DOHH2 (cell line): Measurements from ENCODE around the gene CSMD2.

Source experiments
- H3F3A ChIP-seq: fragments of 200-600 bp; sonication (generic), shearing (Covaris generic); 2 replicates; pipeline ENCODE4 v1.6.0; 2016; ENCODE audit warnings: antibody characterized with exemption, mild to moderate bottlenecking; ENCODE audit not compliant: control insufficient read depth, insufficient read depth
- H3K27ac ChIP-seq: fragments of 200-600 bp; sonication (generic); 2 replicates; pipeline ENCODE4 v1.5.1; 2014; ENCODE audit warnings: low read depth, mild to moderate bottlenecking, low read length, moderate library complexity
- H3K27me3 ChIP-seq: fragments of 200-600 bp; sonication (generic); 2 replicates; pipeline ENCODE4 v1.6.1; 2014; ENCODE audit warnings: mild to moderate bottlenecking, low read length, mixed read lengths; ENCODE audit not compliant: control insufficient read depth
- H3K36me3 ChIP-seq: fragments of 200-600 bp; sonication (generic); 2 replicates; pipeline ENCODE4 v1.6.1; 2014; ENCODE audit warnings: mild to moderate bottlenecking, low read length, moderate library complexity, mixed read lengths; ENCODE audit not compliant: control insufficient read depth
- H3K4me1 ChIP-seq: fragments of 200-600 bp; sonication (generic); 2 replicates; pipeline ENCODE4 v1.6.1; 2014; ENCODE audit warnings: mild to moderate bottlenecking, low read length, mixed read lengths; ENCODE audit not compliant: control insufficient read depth
- H3K4me2 ChIP-seq: fragments of 200-600 bp; sonication (generic); 2 replicates; pipeline ENCODE4 v1.6.0; 2014; ENCODE audit warnings: mild to moderate bottlenecking, low read length, moderate library complexity
- H3K4me3 ChIP-seq: fragments of 200-600 bp; sonication (generic); 2 replicates; pipeline ENCODE4 v1.5.1; 2014; ENCODE audit warnings: mild to moderate bottlenecking, low read length, mixed read lengths
- H3K79me2 ChIP-seq: fragments of 200-600 bp; sonication (generic); 2 replicates; pipeline ENCODE4 v1.6.1; 2014; ENCODE audit warnings: mild to moderate bottlenecking, low read length, mixed read lengths; ENCODE audit not compliant: control insufficient read depth
- H3K9me2 ChIP-seq: fragments of 200-600 bp; sonication (generic); replicated peaks from 2 replicates; pipeline ENCODE4 v1.6.1; 2014; ENCODE audit warnings: mild to moderate bottlenecking, low read length, mixed read lengths; ENCODE audit not compliant: control insufficient read depth
- H3K9me3 ChIP-seq: fragments of 200-600 bp; sonication (generic); 2 replicates; pipeline ENCODE4 v1.6.1; 2014; ENCODE audit warnings: antibody characterized with exemption, low read length, mixed read lengths; ENCODE audit not compliant: control insufficient read depth, insufficient read depth
- H4K20me1 ChIP-seq: fragments of 200-600 bp; sonication (generic); 2 replicates; pipeline ENCODE4 v1.6.0; 2014; ENCODE audit warnings: low read depth, mild to moderate bottlenecking, antibody characterized with exemption, low read length, moderate library complexity; ENCODE audit not compliant: control insufficient read depth, insufficient read depth
- EZH2phosphoT487 ChIP-seq: fragments of 200-600 bp; sonication (generic); IDR thresholded peaks from 2 replicates; pipeline ENCODE4 v1.6.1; 2017; ENCODE audit warnings: borderline replicate concordance, mild to moderate bottlenecking, antibody characterized with exemption, low read length, moderate library complexity, mixed read lengths
- TF ChIP-seq, protein P1 (sequence below): fragments of 200-600 bp; sonication (generic); IDR thresholded peaks from one replicate; pipeline ENCODE4 v1.5.1; 2014; ENCODE audit warnings: antibody characterized with exemption, mild to moderate bottlenecking, low read depth, low read length; ENCODE audit not compliant: poor library complexity, severe bottlenecking

The CSMD2 gene

DNA sequence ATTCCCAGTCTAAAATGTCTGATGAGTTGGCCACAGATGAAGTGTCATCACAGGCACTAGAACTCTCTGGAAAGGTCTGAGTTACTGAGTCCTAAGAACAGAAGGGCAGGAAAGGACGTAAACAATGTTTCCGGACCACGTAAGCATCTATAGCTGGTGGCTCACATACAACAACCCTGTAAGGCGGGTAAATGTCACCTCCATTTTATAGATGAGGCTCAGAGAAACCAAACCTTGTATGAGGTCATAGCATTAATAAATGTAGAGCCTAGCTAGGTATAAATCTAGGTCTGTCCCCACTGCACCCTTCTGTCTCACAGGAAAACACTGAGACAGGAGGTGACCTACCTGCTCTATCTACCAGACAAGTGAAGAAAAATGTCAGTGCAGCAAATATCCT is 86.6 kb downstream of the CSMD2 start:
- Histone ChIP-seq H3K79me2 (no peaks in the 10 kb centered on the region), H4K20me1 (no peaks in the 10 kb centered on the region), H3K27me3 (0 out of 2 replicates have a peak, but pooled peaks cover 3% of the 10 kb centered on the region)

DNA sequence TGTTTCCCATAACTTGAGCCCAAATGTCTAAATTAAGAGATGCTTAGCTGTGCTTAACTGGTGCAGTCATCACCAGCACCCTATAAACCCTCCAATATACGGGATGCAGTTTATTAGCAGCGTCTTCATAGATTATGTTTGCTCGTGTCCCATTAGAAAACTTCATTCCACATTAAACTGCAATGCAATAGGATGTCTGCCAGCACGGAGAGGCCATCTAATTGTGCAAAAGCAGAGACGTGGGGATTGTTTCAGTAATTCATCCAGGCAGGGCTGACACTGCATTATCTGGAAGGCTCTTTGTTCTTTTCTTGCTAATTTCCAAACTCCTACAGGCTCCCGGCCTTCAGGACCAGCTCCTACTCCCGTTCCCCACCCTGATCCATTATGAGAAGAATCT is 89.5 kb downstream of the CSMD2 start:
- Histone ChIP-seq H3K36me3 (no peaks in the 10 kb centered on the region), H3K27ac (no peak overlapping the region), H3K27me3 (0 out of 2 replicates have a peak, but pooled peaks cover 3% of the 10 kb centered on the region), H3K9me3 (no peaks in the 10 kb centered on the region), H3F3A (no peaks in the 10 kb centered on the region), H3K4me3 (no peak overlapping the region), H3K4me2 (no peak overlapping the region), H3K4me1 (no peaks in the 10 kb centered on the region), H4K20me1 (no peaks in the 10 kb centered on the region), H3K9me2 (no peaks in the 10 kb centered on the region), H3K79me2 (no peaks in the 10 kb centered on the region)
- TF ChIP-seq, protein P1, sequence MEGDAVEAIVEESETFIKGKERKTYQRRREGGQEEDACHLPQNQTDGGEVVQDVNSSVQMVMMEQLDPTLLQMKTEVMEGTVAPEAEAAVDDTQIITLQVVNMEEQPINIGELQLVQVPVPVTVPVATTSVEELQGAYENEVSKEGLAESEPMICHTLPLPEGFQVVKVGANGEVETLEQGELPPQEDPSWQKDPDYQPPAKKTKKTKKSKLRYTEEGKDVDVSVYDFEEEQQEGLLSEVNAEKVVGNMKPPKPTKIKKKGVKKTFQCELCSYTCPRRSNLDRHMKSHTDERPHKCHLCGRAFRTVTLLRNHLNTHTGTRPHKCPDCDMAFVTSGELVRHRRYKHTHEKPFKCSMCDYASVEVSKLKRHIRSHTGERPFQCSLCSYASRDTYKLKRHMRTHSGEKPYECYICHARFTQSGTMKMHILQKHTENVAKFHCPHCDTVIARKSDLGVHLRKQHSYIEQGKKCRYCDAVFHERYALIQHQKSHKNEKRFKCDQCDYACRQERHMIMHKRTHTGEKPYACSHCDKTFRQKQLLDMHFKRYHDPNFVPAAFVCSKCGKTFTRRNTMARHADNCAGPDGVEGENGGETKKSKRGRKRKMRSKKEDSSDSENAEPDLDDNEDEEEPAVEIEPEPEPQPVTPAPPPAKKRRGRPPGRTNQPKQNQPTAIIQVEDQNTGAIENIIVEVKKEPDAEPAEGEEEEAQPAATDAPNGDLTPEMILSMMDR = no peak
- no peak for TF ChIP-seq EZH2phosphoT487

More for the DNA sequence above, 86.6 kb downstream of the CSMD2 start:
- TF ChIP-seq, protein P1 = no peak
- no peak for TF ChIP-seq EZH2phosphoT487
- Histone ChIP-seq H3F3A (no peaks in the 10 kb centered on the region), H3K9me3 (no peaks in the 10 kb centered on the region), H3K36me3 (no peaks in the 10 kb centered on the region), H3K27ac (no peak overlapping the region), H3K4me3 (no peak overlapping the region), H3K9me2 (no peaks in the 10 kb centered on the region), H3K4me1 (no peaks in the 10 kb centered on the region), H3K4me2 (no peak overlapping the region)

DNA sequence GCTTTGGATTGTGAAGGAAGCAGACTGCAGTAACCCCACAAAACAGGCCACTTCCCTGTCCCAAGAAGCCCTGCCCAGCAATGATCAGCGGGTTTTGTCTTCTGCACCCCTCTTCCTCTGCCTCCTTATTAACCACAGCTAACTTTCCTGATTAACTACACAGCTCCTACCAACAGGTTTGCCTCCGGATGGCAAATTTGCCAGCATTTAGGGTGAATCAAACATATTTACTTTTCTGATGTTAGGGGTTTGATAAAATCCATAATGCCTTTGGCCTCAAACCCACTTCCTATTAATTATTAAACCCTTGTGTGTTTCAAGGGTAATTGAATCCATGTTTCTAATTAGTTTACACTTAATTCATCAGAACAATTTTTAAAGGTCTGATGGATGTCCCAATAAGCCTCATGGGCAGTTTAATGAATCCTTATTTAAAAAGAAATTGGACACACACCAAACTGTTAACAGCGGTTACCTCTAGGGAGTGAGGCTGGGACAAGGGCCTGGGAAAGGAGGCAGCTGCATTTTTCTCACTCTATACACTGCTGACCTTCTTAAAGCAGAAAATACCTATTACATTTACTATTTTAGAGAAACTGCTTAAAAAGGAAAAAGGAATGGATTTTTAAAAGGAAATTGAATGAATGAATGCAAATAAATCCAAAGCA is 91.9 kb downstream of the CSMD2 start:
- Histone ChIP-seq H3K36me3 (no peaks in the 10 kb centered on the region), H3K79me2 (no peaks in the 10 kb centered on the region), H3K9me3 (no peaks in the 10 kb centered on the region), H3K27me3 (0 out of 2 replicates have a peak, but pooled peaks cover 3% of the 10 kb centered on the region), H3K4me1 (no peaks in the 10 kb centered on the region), H3K4me3 (no peak overlapping the region), H3F3A (no peaks in the 10 kb centered on the region), H3K4me2 (no peak overlapping the region), H3K9me2 (no peaks in the 10 kb centered on the region), H3K27ac (no peak overlapping the region), H4K20me1 (no peaks in the 10 kb centered on the region)
- no peak for TF ChIP-seq EZH2phosphoT487
- TF ChIP-seq, protein P1 = no peak
